WTC11 (cell line): ENCODE measurements around the gene SPATA32. TPM values are rescaled to one million over a fixed set of nuclear protein-coding genes. Genes with fewer than 3 reads are reported as not detected.
A peak's percentile ranks its signal among the peaks of the same experiment; 100 is the strongest.

Experiments used
- ATAC-seq: fragments of 200-7000 bp; cut with Tn5 transposase; 2 replicates; pipeline ENCODE4 v1.10.0; 2021; ENCODE audit warnings: mild to moderate bottlenecking, moderate library complexity
- CTCF ChIA-PET: fragments of 300-600 bp; sonication (Branson Sonifier 250); formaldehyde crosslinking; loops from one replicate; lab custom pipeline; 2021; ENCODE audit warnings: antibody characterized with exemption; lab: Charles Lee
- POLR2A ChIA-PET: fragments of 350-600 bp; sonication (Branson Sonifier 250); formaldehyde crosslinking; loops from one replicate; lab custom pipeline; 2021; ENCODE audit warnings: antibody characterized with exemption; lab: Charles Lee
- DNase-seq: peaks from one replicate; pipeline ENCODE4 v3.0.0; 2021; ENCODE audit warnings: low spot score
- H3K27ac Mint-ChIP-seq: 2 replicates; pipeline ENCODE4 v1.8.0; 2021; ENCODE audit warnings: mixed read lengths
- H3K27me3 Mint-ChIP-seq: 2 replicates; pipeline ENCODE4 v1.8.0; 2021; ENCODE audit warnings: low read depth, mild to moderate bottlenecking, moderate library complexity, mixed read lengths
- H3K36me3 Mint-ChIP-seq: 2 replicates; pipeline ENCODE4 v1.8.0; 2021; ENCODE audit warnings: mixed read lengths
- H3K4me1 Mint-ChIP-seq: 2 replicates; pipeline ENCODE4 v1.8.0; 2022; ENCODE audit warnings: mixed read lengths
- H3K4me3 Mint-ChIP-seq: 2 replicates; pipeline ENCODE4 v1.8.0; 2021; ENCODE audit warnings: mild to moderate bottlenecking, moderate library complexity, mixed read lengths
- H3K9me3 Mint-ChIP-seq: 2 replicates; pipeline ENCODE4 v1.8.0; 2021; ENCODE audit warnings: mixed read lengths
- CBFB ChIP-seq: sonication (generic); formaldehyde crosslinking; IDR thresholded peaks from 2 replicates; pipeline ENCODE4 v1.8.1; 2022; ENCODE audit warnings: mild to moderate bottlenecking, low read depth, missing genetic modification reagents
- CREM ChIP-seq: sonication (generic); formaldehyde crosslinking; IDR thresholded peaks from 2 replicates; pipeline ENCODE4 v1.8.1; 2022; ENCODE audit warnings: mild to moderate bottlenecking, missing genetic modification reagents, moderate library complexity
- FOXK1 ChIP-seq: sonication (generic); formaldehyde crosslinking; IDR thresholded peaks from 2 replicates; pipeline ENCODE4 v1.8.0; 2022; ENCODE audit warnings: mild to moderate bottlenecking, moderate library complexity, missing genetic modification reagents
- FOXP1 ChIP-seq: sonication (generic); formaldehyde crosslinking; IDR thresholded peaks from 2 replicates; pipeline ENCODE4 v1.8.0; 2022; ENCODE audit warnings: missing genetic modification reagents, mild to moderate bottlenecking, moderate library complexity, borderline replicate concordance
- MYBL2 ChIP-seq: sonication (generic); formaldehyde crosslinking; IDR thresholded peaks from 2 replicates; pipeline ENCODE4 v1.8.1; 2023; ENCODE audit warnings: mild to moderate bottlenecking, moderate library complexity, missing genetic modification reagents
- NFE2L1 ChIP-seq: sonication (generic); formaldehyde crosslinking; IDR thresholded peaks from 2 replicates; pipeline ENCODE4 v1.8.1; 2023; ENCODE audit warnings: missing genetic modification reagents
- SMAD3 ChIP-seq: sonication (generic); formaldehyde crosslinking; IDR thresholded peaks from 2 replicates; pipeline ENCODE4 v1.8.0; 2022; ENCODE audit warnings: missing genetic modification reagents, mild to moderate bottlenecking, borderline replicate concordance
- SP1 ChIP-seq: sonication (generic); formaldehyde crosslinking; conservative IDR thresholded peaks from 2 replicates; pipeline ENCODE4 v1.8.1; 2022; ENCODE audit warnings: missing genetic modification reagents
- TP53 ChIP-seq: sonication (generic); formaldehyde crosslinking; IDR thresholded peaks from 2 replicates; pipeline ENCODE4 v1.8.1; 2023; ENCODE audit warnings: mild to moderate bottlenecking, missing genetic modification reagents
- ZBTB21 ChIP-seq: sonication (generic); formaldehyde crosslinking; IDR thresholded peaks from 2 replicates; pipeline ENCODE4 v1.8.1; 2023; ENCODE audit warnings: mild to moderate bottlenecking, missing genetic modification reagents, borderline replicate concordance
- ZNF232 ChIP-seq: sonication (generic); formaldehyde crosslinking; IDR thresholded peaks from 2 replicates; pipeline ENCODE4 v1.8.0; 2022; ENCODE audit warnings: mild to moderate bottlenecking, missing genetic modification reagents
- ZNF263 ChIP-seq: sonication (generic); formaldehyde crosslinking; IDR thresholded peaks from 2 replicates; pipeline ENCODE4 v1.8.1; 2022; ENCODE audit warnings: low read depth, mild to moderate bottlenecking, moderate library complexity, missing genetic modification reagents
- ZNF671 ChIP-seq: fragments of 250-450 bp; sonication (Bioruptor Pico); IDR thresholded peaks from 2 replicates; pipeline ENCODE4 v1.8.0; 2021; ENCODE audit warnings: mild to moderate bottlenecking
- total RNA-seq: library from RNA; stranded (reverse); gene quantifications from 3 replicates; pipeline ENCODE4 v1.2.3, GENCODE V29; 2021
- TF ChIP-seq, protein P1 (sequence below): sonication (generic); formaldehyde crosslinking; IDR thresholded peaks from 2 replicates; pipeline ENCODE4 v1.8.0; 2023; ENCODE audit warnings: missing genetic modification reagents
- TF ChIP-seq, protein P2 (sequence below): sonication (generic); formaldehyde crosslinking; IDR thresholded peaks from 2 replicates; pipeline ENCODE4 v1.8.1; 2023; ENCODE audit warnings: mild to moderate bottlenecking, missing genetic modification reagents, borderline replicate concordance
- TF ChIP-seq, protein P3 (sequence below): sonication (generic); formaldehyde crosslinking; IDR thresholded peaks from 2 replicates; pipeline ENCODE4 v1.8.0; 2022; ENCODE audit warnings: missing genetic modification reagents
- TF ChIP-seq, protein P4 (sequence below): sonication (generic); formaldehyde crosslinking; IDR thresholded peaks from 2 replicates; pipeline ENCODE4 v1.8.0; 2022; ENCODE audit warnings: mild to moderate bottlenecking, missing genetic modification reagents
- TF ChIP-seq, protein P5 (sequence below): sonication (generic); formaldehyde crosslinking; IDR thresholded peaks from 2 replicates; pipeline ENCODE4 v1.8.1; 2023; ENCODE audit warnings: mild to moderate bottlenecking, missing genetic modification reagents, moderate library complexity
- TF ChIP-seq, protein P6 (sequence below): sonication (generic); formaldehyde crosslinking; conservative IDR thresholded peaks from 2 replicates; pipeline ENCODE4 v1.8.1; 2023; ENCODE audit warnings: mild to moderate bottlenecking, low read depth, missing genetic modification reagents, moderate library complexity
- TF ChIP-seq, protein P7 (sequence below): sonication (generic); formaldehyde crosslinking; IDR thresholded peaks from 2 replicates; pipeline ENCODE4 v1.8.1; 2023; ENCODE audit warnings: mild to moderate bottlenecking, missing genetic modification reagents

SPATA32 gene
- total RNA-seq, 1 experiment from 2014 or later: 0.15 TPM

DNA sequence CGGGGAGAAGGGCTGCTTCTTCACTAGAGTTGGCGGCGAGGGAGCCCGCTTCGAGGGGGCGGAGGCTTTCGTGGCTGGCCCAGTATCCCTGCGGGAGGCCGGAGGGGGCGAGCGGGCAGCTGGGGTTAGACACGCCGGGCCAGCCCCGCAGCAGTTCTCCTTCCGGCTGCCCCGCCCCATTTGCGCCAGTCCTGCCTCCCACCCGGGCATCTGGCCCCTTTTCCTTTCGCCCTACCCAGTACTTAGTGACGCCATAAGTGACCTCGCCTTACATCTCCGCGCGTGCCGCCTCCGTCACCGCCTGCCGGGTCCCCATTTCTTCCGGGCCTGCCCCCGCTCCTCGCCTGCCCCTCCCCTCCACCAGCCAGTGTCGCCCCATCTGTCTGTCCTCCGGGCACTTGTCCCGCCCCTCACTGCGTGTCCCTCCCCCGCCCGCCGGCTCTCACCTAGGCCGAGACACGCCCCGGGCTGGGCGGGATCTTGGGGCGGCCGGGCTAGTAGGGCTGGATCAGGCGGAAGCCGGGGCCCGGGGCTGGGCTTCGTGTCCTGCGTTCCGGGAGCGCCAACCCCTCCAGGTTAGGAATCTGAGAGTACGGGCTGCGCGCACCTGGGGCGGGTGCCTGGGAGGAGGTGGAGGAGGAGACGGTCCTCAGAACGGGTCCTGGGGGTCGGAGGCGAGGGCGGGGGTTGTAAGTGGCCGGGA lies 14.3 kb downstream of the SPATA32 start:
- peaks cover 21% of the 10 kb centered on the region for H3K4me1 Mint-ChIP-seq
- H3K9me3 Mint-ChIP-seq: no peaks in the 10 kb centered on the region
- ChIA-PET POLR2A (interaction anchor here (0.8 to 2.4 kb wide), 4 partner anchors 16 to 98 kb away, joined by 3 to 18 read pairs (median 5); partner anchors contain the start of gene HEXIM1), CTCF (interaction anchor here (0.7 to 9.1 kb wide), 31 partner anchors 8 to 184 kb away, joined by 3 to 179 read pairs (median 6); partner anchors contain the start of genes ACBD4, HEXIM1, HEXIM2 and MAP3K14)
- peak overlapping the region; percentile 80 for H3K27ac Mint-ChIP-seq
- peaks cover 7% of the 10 kb centered on the region for H3K36me3 Mint-ChIP-seq
- TF ChIP-seq TP53 (CRISPR knock-in tag): peak; percentile 3; the same call in 1 of the 2 replicates
- TF ChIP-seq SP1 (CRISPR knock-in tag): peak; percentile 91
- TF ChIP-seq FOXK1 (CRISPR knock-in tag): 0 out of 2 replicates have a peak, but pooled peaks have one; percentile 15
- TF ChIP-seq CBFB (CRISPR knock-in tag): 0 out of 2 replicates have a peak, but pooled peaks have one; percentile 17
- TF ChIP-seq, protein P1, sequence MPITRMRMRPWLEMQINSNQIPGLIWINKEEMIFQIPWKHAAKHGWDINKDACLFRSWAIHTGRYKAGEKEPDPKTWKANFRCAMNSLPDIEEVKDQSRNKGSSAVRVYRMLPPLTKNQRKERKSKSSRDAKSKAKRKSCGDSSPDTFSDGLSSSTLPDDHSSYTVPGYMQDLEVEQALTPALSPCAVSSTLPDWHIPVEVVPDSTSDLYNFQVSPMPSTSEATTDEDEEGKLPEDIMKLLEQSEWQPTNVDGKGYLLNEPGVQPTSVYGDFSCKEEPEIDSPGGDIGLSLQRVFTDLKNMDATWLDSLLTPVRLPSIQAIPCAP: peak; percentile 8; the same call in 1 of the 2 replicates
- TF ChIP-seq, protein P2, sequence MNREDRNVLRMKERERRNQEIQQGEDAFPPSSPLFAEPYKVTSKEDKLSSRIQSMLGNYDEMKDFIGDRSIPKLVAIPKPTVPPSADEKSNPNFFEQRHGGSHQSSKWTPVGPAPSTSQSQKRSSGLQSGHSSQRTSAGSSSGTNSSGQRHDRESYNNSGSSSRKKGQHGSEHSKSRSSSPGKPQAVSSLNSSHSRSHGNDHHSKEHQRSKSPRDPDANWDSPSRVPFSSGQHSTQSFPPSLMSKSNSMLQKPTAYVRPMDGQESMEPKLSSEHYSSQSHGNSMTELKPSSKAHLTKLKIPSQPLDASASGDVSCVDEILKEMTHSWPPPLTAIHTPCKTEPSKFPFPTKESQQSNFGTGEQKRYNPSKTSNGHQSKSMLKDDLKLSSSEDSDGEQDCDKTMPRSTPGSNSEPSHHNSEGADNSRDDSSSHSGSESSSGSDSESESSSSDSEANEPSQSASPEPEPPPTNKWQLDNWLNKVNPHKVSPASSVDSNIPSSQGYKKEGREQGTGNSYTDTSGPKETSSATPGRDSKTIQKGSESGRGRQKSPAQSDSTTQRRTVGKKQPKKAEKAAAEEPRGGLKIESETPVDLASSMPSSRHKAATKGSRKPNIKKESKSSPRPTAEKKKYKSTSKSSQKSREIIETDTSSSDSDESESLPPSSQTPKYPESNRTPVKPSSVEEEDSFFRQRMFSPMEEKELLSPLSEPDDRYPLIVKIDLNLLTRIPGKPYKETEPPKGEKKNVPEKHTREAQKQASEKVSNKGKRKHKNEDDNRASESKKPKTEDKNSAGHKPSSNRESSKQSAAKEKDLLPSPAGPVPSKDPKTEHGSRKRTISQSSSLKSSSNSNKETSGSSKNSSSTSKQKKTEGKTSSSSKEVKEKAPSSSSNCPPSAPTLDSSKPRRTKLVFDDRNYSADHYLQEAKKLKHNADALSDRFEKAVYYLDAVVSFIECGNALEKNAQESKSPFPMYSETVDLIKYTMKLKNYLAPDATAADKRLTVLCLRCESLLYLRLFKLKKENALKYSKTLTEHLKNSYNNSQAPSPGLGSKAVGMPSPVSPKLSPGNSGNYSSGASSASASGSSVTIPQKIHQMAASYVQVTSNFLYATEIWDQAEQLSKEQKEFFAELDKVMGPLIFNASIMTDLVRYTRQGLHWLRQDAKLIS (CRISPR knock-in tag): peak; percentile 73; the same call in 1 of the 2 replicates
- TF ChIP-seq NFE2L1 (CRISPR knock-in tag): peak; percentile 67; the same call in 1 of the 2 replicates
- TF ChIP-seq ZNF263 (CRISPR knock-in tag): no peak
- peak; percentile 85; the same call in 1 of the 2 replicates for TF ChIP-seq CREM (CRISPR knock-in tag)
- TF ChIP-seq, protein P3, sequence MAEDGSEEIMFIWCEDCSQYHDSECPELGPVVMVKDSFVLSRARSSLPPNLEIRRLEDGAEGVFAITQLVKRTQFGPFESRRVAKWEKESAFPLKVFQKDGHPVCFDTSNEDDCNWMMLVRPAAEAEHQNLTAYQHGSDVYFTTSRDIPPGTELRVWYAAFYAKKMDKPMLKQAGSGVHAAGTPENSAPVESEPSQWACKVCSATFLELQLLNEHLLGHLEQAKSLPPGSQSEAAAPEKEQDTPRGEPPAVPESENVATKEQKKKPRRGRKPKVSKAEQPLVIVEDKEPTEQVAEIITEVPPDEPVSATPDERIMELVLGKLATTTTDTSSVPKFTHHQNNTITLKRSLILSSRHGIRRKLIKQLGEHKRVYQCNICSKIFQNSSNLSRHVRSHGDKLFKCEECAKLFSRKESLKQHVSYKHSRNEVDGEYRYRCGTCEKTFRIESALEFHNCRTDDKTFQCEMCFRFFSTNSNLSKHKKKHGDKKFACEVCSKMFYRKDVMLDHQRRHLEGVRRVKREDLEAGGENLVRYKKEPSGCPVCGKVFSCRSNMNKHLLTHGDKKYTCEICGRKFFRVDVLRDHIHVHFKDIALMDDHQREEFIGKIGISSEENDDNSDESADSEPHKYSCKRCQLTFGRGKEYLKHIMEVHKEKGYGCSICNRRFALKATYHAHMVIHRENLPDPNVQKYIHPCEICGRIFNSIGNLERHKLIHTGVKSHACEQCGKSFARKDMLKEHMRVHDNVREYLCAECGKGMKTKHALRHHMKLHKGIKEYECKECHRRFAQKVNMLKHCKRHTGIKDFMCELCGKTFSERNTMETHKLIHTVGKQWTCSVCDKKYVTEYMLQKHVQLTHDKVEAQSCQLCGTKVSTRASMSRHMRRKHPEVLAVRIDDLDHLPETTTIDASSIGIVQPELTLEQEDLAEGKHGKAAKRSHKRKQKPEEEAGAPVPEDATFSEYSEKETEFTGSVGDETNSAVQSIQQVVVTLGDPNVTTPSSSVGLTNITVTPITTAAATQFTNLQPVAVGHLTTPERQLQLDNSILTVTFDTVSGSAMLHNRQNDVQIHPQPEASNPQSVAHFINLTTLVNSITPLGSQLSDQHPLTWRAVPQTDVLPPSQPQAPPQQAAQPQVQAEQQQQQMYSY (CRISPR knock-in tag): 0 out of 2 replicates have a peak, but pooled peaks have one; percentile 12
- TF ChIP-seq, protein P4, sequence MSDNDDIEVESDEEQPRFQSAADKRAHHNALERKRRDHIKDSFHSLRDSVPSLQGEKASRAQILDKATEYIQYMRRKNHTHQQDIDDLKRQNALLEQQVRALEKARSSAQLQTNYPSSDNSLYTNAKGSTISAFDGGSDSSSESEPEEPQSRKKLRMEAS (CRISPR knock-in tag): peak; percentile 44
- TF ChIP-seq ZBTB21 (CRISPR knock-in tag): peak; percentile 99
- TF ChIP-seq, protein P5, sequence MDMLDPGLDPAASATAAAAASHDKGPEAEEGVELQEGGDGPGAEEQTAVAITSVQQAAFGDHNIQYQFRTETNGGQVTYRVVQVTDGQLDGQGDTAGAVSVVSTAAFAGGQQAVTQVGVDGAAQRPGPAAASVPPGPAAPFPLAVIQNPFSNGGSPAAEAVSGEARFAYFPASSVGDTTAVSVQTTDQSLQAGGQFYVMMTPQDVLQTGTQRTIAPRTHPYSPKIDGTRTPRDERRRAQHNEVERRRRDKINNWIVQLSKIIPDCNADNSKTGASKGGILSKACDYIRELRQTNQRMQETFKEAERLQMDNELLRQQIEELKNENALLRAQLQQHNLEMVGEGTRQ: 0 out of 2 replicates have a peak, but pooled peaks have one; percentile 38
- TF ChIP-seq ZNF232: no peak
- TF ChIP-seq, protein P6, sequence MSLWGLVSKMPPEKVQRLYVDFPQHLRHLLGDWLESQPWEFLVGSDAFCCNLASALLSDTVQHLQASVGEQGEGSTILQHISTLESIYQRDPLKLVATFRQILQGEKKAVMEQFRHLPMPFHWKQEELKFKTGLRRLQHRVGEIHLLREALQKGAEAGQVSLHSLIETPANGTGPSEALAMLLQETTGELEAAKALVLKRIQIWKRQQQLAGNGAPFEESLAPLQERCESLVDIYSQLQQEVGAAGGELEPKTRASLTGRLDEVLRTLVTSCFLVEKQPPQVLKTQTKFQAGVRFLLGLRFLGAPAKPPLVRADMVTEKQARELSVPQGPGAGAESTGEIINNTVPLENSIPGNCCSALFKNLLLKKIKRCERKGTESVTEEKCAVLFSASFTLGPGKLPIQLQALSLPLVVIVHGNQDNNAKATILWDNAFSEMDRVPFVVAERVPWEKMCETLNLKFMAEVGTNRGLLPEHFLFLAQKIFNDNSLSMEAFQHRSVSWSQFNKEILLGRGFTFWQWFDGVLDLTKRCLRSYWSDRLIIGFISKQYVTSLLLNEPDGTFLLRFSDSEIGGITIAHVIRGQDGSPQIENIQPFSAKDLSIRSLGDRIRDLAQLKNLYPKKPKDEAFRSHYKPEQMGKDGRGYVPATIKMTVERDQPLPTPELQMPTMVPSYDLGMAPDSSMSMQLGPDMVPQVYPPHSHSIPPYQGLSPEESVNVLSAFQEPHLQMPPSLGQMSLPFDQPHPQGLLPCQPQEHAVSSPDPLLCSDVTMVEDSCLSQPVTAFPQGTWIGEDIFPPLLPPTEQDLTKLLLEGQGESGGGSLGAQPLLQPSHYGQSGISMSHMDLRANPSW (CRISPR knock-in tag): no peak
- TF ChIP-seq SMAD3 (CRISPR knock-in tag): 0 out of 2 replicates have a peak, but pooled peaks have one; percentile 46
- TF ChIP-seq FOXP1: no peak
- TF ChIP-seq ZNF671 (CRISPR knock-in tag): no peak
- TF ChIP-seq, protein P7, sequence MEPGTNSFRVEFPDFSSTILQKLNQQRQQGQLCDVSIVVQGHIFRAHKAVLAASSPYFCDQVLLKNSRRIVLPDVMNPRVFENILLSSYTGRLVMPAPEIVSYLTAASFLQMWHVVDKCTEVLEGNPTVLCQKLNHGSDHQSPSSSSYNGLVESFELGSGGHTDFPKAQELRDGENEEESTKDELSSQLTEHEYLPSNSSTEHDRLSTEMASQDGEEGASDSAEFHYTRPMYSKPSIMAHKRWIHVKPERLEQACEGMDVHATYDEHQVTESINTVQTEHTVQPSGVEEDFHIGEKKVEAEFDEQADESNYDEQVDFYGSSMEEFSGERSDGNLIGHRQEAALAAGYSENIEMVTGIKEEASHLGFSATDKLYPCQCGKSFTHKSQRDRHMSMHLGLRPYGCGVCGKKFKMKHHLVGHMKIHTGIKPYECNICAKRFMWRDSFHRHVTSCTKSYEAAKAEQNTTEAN: peak; percentile 77; the same call in 1 of the 2 replicates
- peak; percentile 53; the same call in 1 of the 2 replicates for TF ChIP-seq MYBL2 (CRISPR knock-in tag)
- peak; percentile 87 for ATAC-seq
- peak overlapping the region; percentile 83 for H3K4me3 Mint-ChIP-seq
- DNase-seq: peak; percentile 99
- peaks cover 2% of the 10 kb centered on the region for H3K27me3 Mint-ChIP-seq
